Smooth muscle cell (in vitro differentiated cells): ENCODE results near the gene TMOD2. TPM values are rescaled to one million over a fixed set of nuclear protein-coding genes. Genes with fewer than 3 reads are reported as not detected.
A peak's percentile ranks its signal among the peaks of the same experiment; 100 is the strongest.

Experiments
- DNase-seq: peaks from one replicate; lab custom pipeline; 2025; ENCODE audit not compliant: unreplicated experiment; lab: John Stamatoyannopoulos, UW
- H2AFZ ChIP-seq: fragments of 200-600 bp; sonication (generic); 2 replicates; pipeline ENCODE4 v1.6.0; 2016; ENCODE audit warnings: antibody characterized with exemption, low read depth, mild to moderate bottlenecking
- H3F3A ChIP-seq: fragments of 200-600 bp; sonication (generic); 2 replicates; pipeline ENCODE4 v1.6.0; 2017; ENCODE audit warnings: antibody characterized with exemption, low read depth
- H3K27ac ChIP-seq: fragments of 200-600 bp; sonication (generic); 2 replicates; pipeline ENCODE4 v1.5.1; 2016; ENCODE audit warnings: low read depth, mild to moderate bottlenecking
- H3K27me3 ChIP-seq: fragments of 200-600 bp; sonication (generic); 2 replicates; pipeline ENCODE4 v1.6.1; 2016; ENCODE audit warnings: low read depth, mild to moderate bottlenecking
- H3K36me3 ChIP-seq: fragments of 200-600 bp; sonication (generic); 2 replicates; pipeline ENCODE4 v1.5.1; 2016; ENCODE audit warnings: low read depth
- H3K4me1 ChIP-seq: fragments of 200-600 bp; sonication (generic); 2 replicates; pipeline ENCODE4 v1.5.1; 2016; ENCODE audit warnings: low read depth
- H3K4me2 ChIP-seq: fragments of 200-600 bp; sonication (generic); 2 replicates; pipeline ENCODE4 v1.6.0; 2016; ENCODE audit warnings: mild to moderate bottlenecking
- H3K4me3 ChIP-seq: fragments of 200-600 bp; sonication (generic); 2 replicates; pipeline ENCODE4 v1.5.1; 2016; ENCODE audit warnings: mild to moderate bottlenecking
- H3K79me2 ChIP-seq: fragments of 200-600 bp; sonication (generic); 2 replicates; pipeline ENCODE4 v1.6.0; 2016; ENCODE audit warnings: low read depth, mild to moderate bottlenecking
- H3K9ac ChIP-seq: fragments of 200-600 bp; sonication (generic); 2 replicates; pipeline ENCODE4 v1.6.0; 2016; ENCODE audit warnings: low read depth
- H3K9me3 ChIP-seq: fragments of 200-600 bp; sonication (generic); replicated peaks from 2 replicates; pipeline ENCODE4 v1.5.1; 2016; ENCODE audit warnings: low read depth
- H4K20me1 ChIP-seq: fragments of 200-600 bp; sonication (generic); 2 replicates; pipeline ENCODE4 v1.6.0; 2016; ENCODE audit warnings: low read depth
- WGBS: methylation state at CpG from one replicate; pipeline ENCODE4 v1.1.7; 2016; ENCODE audit warnings: low lambda C conversion rate; 5-methylcytosine and 5-hydroxymethylcytosine counted together
- polyA plus RNA-seq: library from polyadenylated mRNA; unstranded; fragments of >200 nt; fragmentation: Nextera tagmentation; extraction: Ambion mirVana; gene quantifications from 2 replicates; pipeline ENCODE4 v1.2.1, GENCODE V29; 2016
- total RNA-seq: library from RNA; depleted of rRNA; stranded (reverse); fragments of >200 nt; gene quantifications from 2 replicates; pipeline ENCODE4 v1.2.3, GENCODE V29; 2014
- TF ChIP-seq, protein P1 (sequence below): fragments of 200-600 bp; sonication (generic); IDR thresholded peaks from 2 replicates; pipeline ENCODE4 v1.5.1; 2017; ENCODE audit warnings: borderline replicate concordance, mild to moderate bottlenecking, antibody characterized with exemption; ENCODE audit not compliant: insufficient read depth, poor library complexity, severe bottlenecking

TMOD2 gene
- total and polyA plus RNA-seq, 2 experiments from 2014 or later: 1.5 to 4.2 TPM

- WGBS: 79% methylated on average over 5 of the region's 5 CpGs
- Histone ChIP-seq H3K9me3 (no peaks in the 10 kb centered on the region), H3K4me2 (peak overlapping the region; percentile 6), H3K9ac (no peak overlapping the region), H4K20me1 (peaks cover 99% of the 10 kb centered on the region), H3K36me3 (no peaks in the 10 kb centered on the region), H3K79me2 (peaks cover 97% of the 10 kb centered on the region), H2AFZ (no peak overlapping the region), H3K4me3 (no peak overlapping the region), H3K27ac (no peak overlapping the region), H3F3A (no peaks in the 10 kb centered on the region), H3K27me3 (no peaks in the 10 kb centered on the region), H3K4me1 (peaks cover 10% of the 10 kb centered on the region)
- no peak for DNase-seq
- TF ChIP-seq, protein P1, sequence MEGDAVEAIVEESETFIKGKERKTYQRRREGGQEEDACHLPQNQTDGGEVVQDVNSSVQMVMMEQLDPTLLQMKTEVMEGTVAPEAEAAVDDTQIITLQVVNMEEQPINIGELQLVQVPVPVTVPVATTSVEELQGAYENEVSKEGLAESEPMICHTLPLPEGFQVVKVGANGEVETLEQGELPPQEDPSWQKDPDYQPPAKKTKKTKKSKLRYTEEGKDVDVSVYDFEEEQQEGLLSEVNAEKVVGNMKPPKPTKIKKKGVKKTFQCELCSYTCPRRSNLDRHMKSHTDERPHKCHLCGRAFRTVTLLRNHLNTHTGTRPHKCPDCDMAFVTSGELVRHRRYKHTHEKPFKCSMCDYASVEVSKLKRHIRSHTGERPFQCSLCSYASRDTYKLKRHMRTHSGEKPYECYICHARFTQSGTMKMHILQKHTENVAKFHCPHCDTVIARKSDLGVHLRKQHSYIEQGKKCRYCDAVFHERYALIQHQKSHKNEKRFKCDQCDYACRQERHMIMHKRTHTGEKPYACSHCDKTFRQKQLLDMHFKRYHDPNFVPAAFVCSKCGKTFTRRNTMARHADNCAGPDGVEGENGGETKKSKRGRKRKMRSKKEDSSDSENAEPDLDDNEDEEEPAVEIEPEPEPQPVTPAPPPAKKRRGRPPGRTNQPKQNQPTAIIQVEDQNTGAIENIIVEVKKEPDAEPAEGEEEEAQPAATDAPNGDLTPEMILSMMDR: no peak
Observed at GRCh38 chr15:51856714-51857380, 105.5 kb downstream of the TMOD2 start.

DNA sequence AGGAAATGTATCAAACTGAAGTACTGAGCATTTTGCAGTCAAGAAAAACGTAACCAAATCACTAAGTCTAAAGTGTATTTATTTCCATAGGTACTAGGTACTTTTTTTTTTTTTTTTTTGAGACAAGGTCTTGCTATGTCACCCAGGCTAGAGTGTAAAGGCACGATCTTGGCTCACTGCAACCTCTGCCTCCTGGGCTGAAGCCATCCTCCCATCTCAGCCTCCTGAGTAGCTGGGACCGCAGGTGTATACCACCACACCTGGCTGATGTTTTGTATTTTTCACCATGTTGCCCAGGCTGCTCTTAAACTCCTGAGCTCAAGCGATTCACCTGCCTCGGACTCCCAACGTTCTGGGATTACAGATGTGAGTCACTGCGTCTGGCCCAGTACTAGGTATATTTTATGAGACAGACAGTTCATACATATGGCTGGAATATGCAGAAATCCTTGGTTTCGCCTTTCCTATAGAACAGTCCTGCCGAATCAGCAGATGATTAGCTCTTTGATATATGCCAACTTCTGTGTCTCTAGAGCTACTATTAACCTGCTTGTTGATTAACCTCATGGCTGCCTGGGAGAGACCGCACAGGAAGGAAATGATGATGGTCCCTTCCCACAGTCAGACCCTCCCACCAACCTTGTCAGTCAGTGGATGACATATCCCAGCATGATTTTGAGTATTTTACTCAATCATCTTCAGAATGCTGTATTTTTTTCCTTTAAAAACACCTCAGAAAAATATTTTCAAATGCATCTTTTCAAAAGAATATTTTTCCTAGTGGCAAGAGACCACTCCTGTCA lies 110.4 kb downstream of the TMOD2 start:
- H3K9ac ChIP-seq: no peak overlapping the region
- H3K27me3 ChIP-seq: no peaks in the 10 kb centered on the region
- H3K4me2 ChIP-seq: no peak overlapping the region
- peaks cover 67% of the 10 kb centered on the region for H4K20me1 ChIP-seq
- H2AFZ ChIP-seq: no peak overlapping the region
- no peak for DNase-seq
- H3K27ac ChIP-seq: peak overlapping the region; percentile 27
- H3K4me3 ChIP-seq: no peak overlapping the region
- H3K4me1 ChIP-seq: peaks cover 8% of the 10 kb centered on the region
- 89% methylated on average over 10 of the region's 10 CpGs for WGBS
- H3K36me3 ChIP-seq: peaks cover 3% of the 10 kb centered on the region
- TF ChIP-seq, protein P1: no peak
- H3F3A ChIP-seq: no peaks in the 10 kb centered on the region
- no peaks in the 10 kb centered on the region for H3K9me3 ChIP-seq
- peaks cover 77% of the 10 kb centered on the region for H3K79me2 ChIP-seq

DNA sequence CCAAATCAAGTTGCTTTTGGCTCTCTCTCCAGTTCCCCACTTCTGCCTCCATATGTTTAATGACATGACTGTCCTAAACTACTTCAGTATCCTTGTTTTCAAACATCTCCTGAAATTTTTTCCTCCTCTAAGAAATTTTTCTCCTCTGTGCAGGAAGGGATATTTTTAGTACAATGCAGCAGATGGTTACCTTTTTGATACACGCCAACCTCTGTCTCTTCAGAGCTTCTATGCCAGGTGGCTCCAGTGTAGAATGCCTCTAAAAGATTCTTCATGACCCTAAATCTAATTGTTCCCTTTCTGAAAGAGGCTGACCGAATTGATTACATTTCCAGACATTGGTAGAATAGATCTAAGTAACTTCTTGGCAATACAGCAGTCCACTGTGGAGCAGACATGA lies 111.7 kb downstream of the TMOD2 start:
- Histone ChIP-seq H3K27ac (no peak overlapping the region), H3K36me3 (peaks cover 3% of the 10 kb centered on the region), H3F3A (no peaks in the 10 kb centered on the region), H3K4me3 (no peak overlapping the region), H3K9ac (no peak overlapping the region), H2AFZ (no peak overlapping the region), H3K9me3 (no peaks in the 10 kb centered on the region), H3K27me3 (no peaks in the 10 kb centered on the region), H4K20me1 (peaks cover 53% of the 10 kb centered on the region), H3K4me2 (no peak overlapping the region), H3K79me2 (peaks cover 63% of the 10 kb centered on the region), H3K4me1 (peaks cover 8% of the 10 kb centered on the region)
- DNase-seq: no peak
- TF ChIP-seq, protein P1: no peak
- WGBS: 99% methylated on average over 2 of the region's 2 CpGs
